Activated CD8-positive, alpha-beta memory T cell treated with anti-CD3 and anti-CD28 coated beads for 48 hours (primary cell): ENCODE data around the gene GRAMD1A.

Experiments
- DNase-seq, 3 experiments: peaks; one replicate each; pipeline ENCODE4 v3.0.0-alpha.2; 2020; ENCODE audit warnings: low read depth in 2 of 3, low spot score in 2 of 3

The GRAMD1A gene

GRCh38 chr19:35073516-35073915 lies 73.4 kb downstream of the GRAMD1A start:
- no peak for DNase-seq

- no peak for DNase-seq
Observed at GRCh38 chr19:35073941-35074340, 73.8 kb downstream of the GRAMD1A start.

- no peak for DNase-seq
Observed at GRCh38 chr19:35074426-35075201, 74.5 kb downstream of the GRAMD1A start.

- DNase-seq: no peak
Observed at GRCh38 chr19:35075202-35076025, 75.3 kb downstream of the GRAMD1A start.

GRCh38 chr19:35076026-35076370 lies 75.9 kb downstream of the GRAMD1A start:
- DNase-seq: no peak
